PC-3 (cell line): ENCODE measurements around the gene DYDC2. TPM values are rescaled to one million over a fixed set of nuclear protein-coding genes. Genes with fewer than 3 reads are reported as not detected.

ENCODE experiments used
- ATAC-seq: fragments of 200-7000 bp; cut with Tn5 transposase; 2 replicates; pipeline ENCODE4 v1.9.1; 2020; ENCODE audit warnings: mild to moderate bottlenecking, moderate library complexity
- BruUV-seq: library from RNA; stranded (reverse); fragments of 400-500 nt; replicated peaks from 2 replicates; lab custom pipeline; 2021; lab: Mats Ljungman, UMichigan
- CTCF ChIA-PET: fragments of 300-600 bp; sonication (Branson Sonifier 250); formaldehyde crosslinking; loops from one replicate; lab custom pipeline; 2022; ENCODE audit warnings: antibody characterized with exemption; lab: Charles Lee
- POLR2A ChIA-PET: fragments of 300-600 bp; sonication (Branson Sonifier 250); formaldehyde crosslinking; loops from one replicate; lab custom pipeline; 2022; ENCODE audit warnings: antibody characterized with exemption; ENCODE audit not compliant: unreplicated experiment; lab: Charles Lee
- DNase-seq: peaks from one replicate; pipeline ENCODE4 v3.0.0-alpha.2; 2015
- H2AFZ ChIP-seq: fragments of 300-600 bp; sonication (generic); 2 replicates; pipeline ENCODE4 v1.6.0; 2016; ENCODE audit warnings: antibody characterized with exemption, low read length
- H3F3A ChIP-seq: fragments of 300-600 bp; sonication (generic); one replicate; pipeline ENCODE4 v1.6.0; 2017; ENCODE audit warnings: antibody characterized with exemption, low read length, control low read depth, mild to moderate bottlenecking; ENCODE audit not compliant: unreplicated experiment
- H3K27ac ChIP-seq: fragments of 300-600 bp; sonication (generic); 2 replicates; pipeline ENCODE4 v1.5.1; 2016; ENCODE audit warnings: mild to moderate bottlenecking, low read length
- H3K27me3 ChIP-seq: fragments of 300-600 bp; sonication (generic); 2 replicates; pipeline ENCODE4 v1.6.1; 2016; ENCODE audit warnings: low read length, mixed read lengths
- H3K36me3 ChIP-seq: fragments of 300-600 bp; sonication (generic); 2 replicates; pipeline ENCODE4 v1.6.1; 2016; ENCODE audit warnings: low read depth, mixed run types, low read length, mixed read lengths
- H3K4me1 ChIP-seq: fragments of 300-600 bp; sonication (generic); 2 replicates; pipeline ENCODE4 v1.5.1; 2016; ENCODE audit warnings: low read length; ENCODE audit not compliant: insufficient read depth
- H3K4me2 ChIP-seq: fragments of 300-600 bp; sonication (generic); 2 replicates; pipeline ENCODE4 v1.6.0; 2016; ENCODE audit warnings: low read length
- H3K4me3 ChIP-seq: fragments of 300-600 bp; sonication (generic); 2 replicates; pipeline ENCODE4 v1.5.1; 2016; ENCODE audit warnings: mild to moderate bottlenecking, low read length, mixed read lengths
- H3K79me2 ChIP-seq: fragments of 300-600 bp; sonication (generic); 2 replicates; pipeline ENCODE4 v1.6.1; 2017; ENCODE audit warnings: low read length, mixed read lengths
- H3K9ac ChIP-seq: fragments of 300-600 bp; sonication (generic); 2 replicates; pipeline ENCODE4 v1.6.0; 2016; ENCODE audit warnings: mild to moderate bottlenecking, low read length
- H3K9me2 ChIP-seq: fragments of 300-600 bp; sonication (generic); replicated peaks from 2 replicates; pipeline ENCODE4 v1.6.1; 2016; ENCODE audit warnings: mixed run types, low read length, mixed read lengths
- H3K9me3 ChIP-seq: fragments of 300-600 bp; sonication (generic); 2 replicates; pipeline ENCODE4 v1.6.1; 2016; ENCODE audit warnings: low read length, mixed read lengths
- H4K20me1 ChIP-seq: fragments of 300-600 bp; sonication (generic); 2 replicates; pipeline ENCODE4 v1.6.1; 2016; ENCODE audit warnings: low read length, mixed read lengths
- CTCF ChIP-seq: fragments of 300-600 bp; sonication (generic); conservative IDR thresholded peaks from 2 replicates; pipeline ENCODE4 v1.5.1; 2017; ENCODE audit warnings: antibody characterized with exemption, low read depth, mild to moderate bottlenecking, low read length
- EZH2 ChIP-seq: fragments of 300-600 bp; sonication (generic); IDR thresholded peaks from one replicate; pipeline ENCODE4 v1.6.1; 2017; ENCODE audit warnings: antibody characterized with exemption, mild to moderate bottlenecking, low read length; ENCODE audit not compliant: unreplicated experiment
- EZH2phosphoT487 ChIP-seq: fragments of 300-600 bp; sonication (generic); IDR thresholded peaks from 2 replicates; pipeline ENCODE4 v1.6.1; 2018; ENCODE audit warnings: mild to moderate bottlenecking, antibody characterized with exemption, low read length, borderline replicate concordance
- intact Hi-C: fragments of 100-400 bp; cut with micrococcal nuclease; formaldehyde crosslinking; loops from 2 replicates; pipeline ENCODE4 v1.9.0; 2023
- total RNA-seq: library from RNA; depleted of rRNA; stranded (reverse); fragments of >200 nt; gene quantifications from 2 replicates; pipeline ENCODE4 v1.2.3, GENCODE V29; 2014

DYDC2 gene
- total RNA-seq, 1 experiment from 2014 or later: not detected

- Histone ChIP-seq H3K4me3 (no peak overlapping the region), H3K9ac (no peak overlapping the region), H2AFZ (no peak overlapping the region), H3K27ac (no peak overlapping the region), H3K27me3 (no peaks in the 10 kb centered on the region), H3K4me2 (no peak overlapping the region), H3K36me3 (no peaks in the 10 kb centered on the region), H3K9me3 (no peaks in the 10 kb centered on the region), H3K9me2 (no peaks in the 10 kb centered on the region), H3F3A (no peaks in the 10 kb centered on the region), H3K4me1 (no peaks in the 10 kb centered on the region), H4K20me1 (no peaks in the 10 kb centered on the region), H3K79me2 (no peaks in the 10 kb centered on the region)
- ChIA-PET POLR2A (no interaction called here), CTCF (no interaction called here)
- BruUV-seq: no TSS peak
- no peak for TF ChIP-seq CTCF
- TF ChIP-seq EZH2: no peak
- no peak for TF ChIP-seq EZH2phosphoT487
- DNase-seq: no peak
- ATAC-seq: no peak
- intact Hi-C loops: no loop called here
Observed at GRCh38 chr10:80315391-80315790, 41.2 kb upstream of the DYDC2 start.

DNA sequence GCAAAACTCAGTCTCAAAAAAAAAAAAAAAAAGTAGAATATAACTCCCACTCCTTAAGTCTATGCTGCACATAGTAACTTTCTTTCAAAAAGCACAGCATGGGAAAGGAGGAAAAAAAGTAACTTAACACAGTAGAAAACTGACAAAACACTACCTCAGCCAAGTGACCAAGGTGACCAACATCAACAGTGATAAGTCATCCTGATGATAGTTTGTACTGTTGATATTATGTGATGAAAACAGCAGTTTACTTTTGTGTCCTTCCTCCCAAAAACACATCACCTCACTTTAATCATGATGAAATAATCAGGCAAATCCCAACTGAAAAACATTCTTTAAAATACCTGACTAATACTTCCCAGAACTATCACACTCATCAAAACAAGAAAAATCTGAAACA, 37.8 kb upstream of the DYDC2 start:
- H3K9ac ChIP-seq: no peak overlapping the region
- TF ChIP-seq EZH2: no peak
- TF ChIP-seq CTCF: no peak
- no peak for TF ChIP-seq EZH2phosphoT487
- no peak for ATAC-seq
- H3K27ac ChIP-seq: no peak overlapping the region
- no peaks in the 10 kb centered on the region for H3K79me2 ChIP-seq
- intact Hi-C loops: no loop called here
- no peak overlapping the region for H2AFZ ChIP-seq
- no peak overlapping the region for H3K4me3 ChIP-seq
- POLR2A ChIA-PET: no interaction called here
- H3K4me2 ChIP-seq: no peak overlapping the region
- H4K20me1 ChIP-seq: no peaks in the 10 kb centered on the region
- no peaks in the 10 kb centered on the region for H3K36me3 ChIP-seq
- CTCF ChIA-PET: no interaction called here
- no peaks in the 10 kb centered on the region for H3K27me3 ChIP-seq
- BruUV-seq: no TSS peak
- no peak for DNase-seq
- H3K4me1 ChIP-seq: no peaks in the 10 kb centered on the region
- H3F3A ChIP-seq: no peaks in the 10 kb centered on the region
- H3K9me3 ChIP-seq: no peaks in the 10 kb centered on the region
- no peaks in the 10 kb centered on the region for H3K9me2 ChIP-seq

DNA sequence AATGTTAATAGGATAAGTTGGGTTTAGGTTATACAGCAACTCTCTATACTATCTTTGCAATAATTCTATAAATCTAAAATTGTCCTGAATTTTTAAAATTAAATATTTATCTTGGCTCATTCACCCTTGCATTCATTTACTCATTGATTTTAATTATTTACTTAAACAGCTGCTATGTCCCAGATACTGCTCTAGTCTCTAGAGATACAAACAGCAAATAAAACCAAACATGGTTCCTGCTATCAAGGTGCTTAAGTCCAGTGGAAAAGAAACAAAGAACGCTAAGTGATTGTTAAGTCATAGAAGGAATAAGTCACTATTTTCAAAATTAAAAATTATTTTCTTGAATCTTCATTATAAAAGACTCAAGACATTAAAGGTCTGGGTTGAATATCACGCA, 37.3 kb upstream of the DYDC2 start:
- TF ChIP-seq EZH2 (no peak), EZH2phosphoT487 (no peak), CTCF (no peak)
- H3K36me3 ChIP-seq: no peaks in the 10 kb centered on the region
- H3K4me3 ChIP-seq: no peak overlapping the region
- no peak for DNase-seq
- intact Hi-C loops: no loop called here
- H3K9me2 ChIP-seq: no peaks in the 10 kb centered on the region
- no peak for ATAC-seq
- no peaks in the 10 kb centered on the region for H3K4me1 ChIP-seq
- BruUV-seq: no TSS peak
- H3K4me2 ChIP-seq: no peak overlapping the region
- no peak overlapping the region for H3K27ac ChIP-seq
- H4K20me1 ChIP-seq: no peaks in the 10 kb centered on the region
- ChIA-PET POLR2A (no interaction called here), CTCF (no interaction called here)
- no peak overlapping the region for H3K9ac ChIP-seq
- H2AFZ ChIP-seq: no peak overlapping the region
- H3F3A ChIP-seq: no peaks in the 10 kb centered on the region
- H3K79me2 ChIP-seq: no peaks in the 10 kb centered on the region
- H3K9me3 ChIP-seq: no peaks in the 10 kb centered on the region
- H3K27me3 ChIP-seq: no peaks in the 10 kb centered on the region
